A549 (cell line): Measurements from ENCODE around the gene TRPM5.

Experiments used
- CTCF ChIP-seq: fragments of >200 bp; sonication (Bioruptor Twin); formaldehyde crosslinking; IDR thresholded peaks from 3 replicates; pipeline ENCODE4 v1.5.1; 2016
- HOXA7 ChIP-seq: fragments of 250-450 bp; sonication (Bioruptor Pico); IDR thresholded peaks from 2 replicates; pipeline ENCODE4 v1.5.0; 2020; ENCODE audit warnings: mild to moderate bottlenecking, moderate library complexity
- MYC ChIP-seq: IDR thresholded peaks from 2 replicates; pipeline ENCODE4 v1.6.1; 2012; ENCODE audit warnings: mild to moderate bottlenecking, inconsistent platforms, low read length, improper control_type of control experiment, borderline replicate concordance

- TF ChIP-seq HOXA7 (CRISPR knock-in tag) (no peak), CTCF (no peak), MYC (no peak)
These were observed 3.7 kb downstream of the TRPM5 start for GRCh38 chr11:2440646-2441045.
